ENCODE data around the gene LNX1.
A peak's percentile ranks its signal among the peaks of the same experiment; 100 is the strongest.
"Not testable (repeated sequence)": the region's sequence is repeated elsewhere in the genome, so short reads cannot be mapped to it uniquely, and the experiment has no call there.

Gene LNX1

DNA sequence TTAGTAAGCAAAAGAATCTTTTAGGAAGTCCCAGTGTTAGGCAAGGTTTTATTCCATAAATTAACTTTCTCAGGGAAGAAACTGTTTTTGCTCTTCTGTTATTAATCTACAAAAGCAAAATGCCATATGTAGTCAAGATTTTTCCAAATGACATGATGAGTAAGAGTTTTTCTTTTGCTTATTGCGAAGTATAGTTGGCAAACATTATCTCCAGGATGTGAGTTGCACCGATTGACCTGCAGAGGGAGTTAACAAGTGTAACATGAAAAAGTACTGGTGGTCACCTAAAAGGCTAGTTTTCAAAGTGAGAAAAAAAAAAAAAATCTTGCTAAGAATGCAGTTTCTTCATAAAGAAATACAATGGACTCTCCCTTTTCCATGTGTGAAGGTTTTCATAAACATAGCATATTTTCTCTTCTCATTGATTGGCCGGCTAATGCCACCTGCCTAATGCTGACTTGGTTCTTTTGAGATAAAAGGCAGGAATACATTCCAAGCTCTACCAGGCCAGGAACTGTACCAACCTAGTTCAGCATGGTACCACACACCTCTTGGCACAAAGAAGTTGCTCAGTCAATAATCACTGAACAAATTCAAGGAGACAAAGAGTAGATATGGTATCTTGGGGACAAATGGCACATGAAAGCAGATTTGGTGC, 100.2 kb downstream of the LNX1 start:
- peak; percentile 20 to 61 (median 40) for DNase-seq

DNA sequence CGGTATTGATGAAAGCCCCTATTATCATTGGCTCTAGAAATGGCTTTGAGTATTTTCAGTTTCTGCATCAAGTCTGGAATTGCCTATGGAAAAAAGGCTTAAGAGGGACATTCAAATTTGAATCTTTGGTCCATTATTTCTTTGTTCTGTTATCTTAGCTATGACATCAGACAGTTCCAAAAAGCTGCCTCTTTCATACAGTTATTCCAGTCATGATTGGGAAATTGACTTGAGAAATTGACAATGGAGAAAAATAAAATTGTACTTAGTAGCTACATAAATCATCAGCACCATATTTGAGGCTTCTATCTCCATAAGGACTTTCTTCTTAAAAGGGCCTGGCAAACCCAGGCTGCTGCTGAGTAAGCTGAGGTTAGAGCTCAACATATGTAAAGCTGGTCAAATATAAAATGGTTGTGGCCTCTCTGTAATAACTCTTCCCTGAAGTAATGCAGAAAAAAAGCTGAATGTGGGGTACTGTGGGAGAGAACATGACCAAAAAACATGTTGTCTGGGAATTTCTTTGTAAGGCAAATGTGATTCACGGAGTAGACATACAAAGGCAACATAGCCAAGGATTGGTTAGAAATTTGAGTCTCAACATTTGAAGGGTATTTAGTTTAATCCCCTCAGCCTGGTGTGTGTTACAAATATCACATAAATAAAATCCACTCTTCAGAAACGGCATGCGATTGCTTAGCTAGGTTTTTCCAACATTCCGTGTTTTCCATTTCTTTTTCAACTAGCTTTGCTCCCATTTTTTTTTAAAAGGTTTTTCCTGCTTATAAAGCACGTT, 100.9 kb downstream of the LNX1 start:
- DNase-seq, result no peak

DNA sequence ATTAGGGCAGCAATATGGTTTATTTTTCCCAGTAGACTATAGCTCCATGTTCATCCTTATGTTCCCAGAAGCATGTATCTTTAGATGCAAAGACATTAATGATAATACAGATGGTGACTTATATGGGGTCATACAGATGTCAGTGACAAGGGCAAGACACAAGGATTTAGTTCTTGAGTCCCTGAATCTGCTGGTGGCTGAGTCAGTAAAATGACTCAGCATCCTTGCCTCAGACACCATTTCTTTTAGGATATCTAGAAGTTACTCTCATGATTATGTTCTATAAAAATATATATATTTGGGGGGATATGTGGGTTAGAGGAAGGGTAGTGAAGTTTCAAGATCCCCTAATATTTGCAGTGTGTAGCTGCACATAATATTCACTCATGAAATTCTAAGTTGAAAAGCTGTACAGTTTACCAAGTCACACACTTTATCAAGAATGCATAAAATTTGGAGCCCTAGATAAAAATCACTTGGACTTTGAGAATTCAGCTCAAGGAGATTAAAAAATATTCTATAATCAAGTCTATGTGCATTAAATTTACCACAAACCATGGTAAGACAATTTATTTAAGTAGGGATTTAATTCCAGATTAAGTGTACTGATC, 101.9 kb downstream of the LNX1 start:
- peak in 2 of 4 experiments; percentile 20 to 38 for DNase-seq

DNA sequence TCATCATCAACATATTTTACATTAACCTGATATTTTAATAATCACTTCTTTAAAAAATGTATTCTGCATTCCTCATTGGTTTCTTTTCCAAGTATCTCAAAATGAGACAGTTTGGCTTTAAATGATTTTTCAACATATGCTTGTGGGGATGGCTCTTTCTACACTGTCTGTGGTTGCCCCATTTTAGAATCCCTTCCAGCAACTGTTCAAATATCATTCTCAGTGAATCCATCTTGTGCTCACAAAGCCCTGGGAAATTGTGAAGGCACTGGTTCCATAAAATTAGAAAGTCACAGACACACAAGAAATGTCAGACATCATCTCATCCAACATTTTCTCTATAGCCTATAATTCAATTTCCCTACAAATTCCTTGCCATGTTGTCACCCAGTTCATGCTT, 103.5 kb downstream of the LNX1 start:
- DNase-seq, result no peak

DNA sequence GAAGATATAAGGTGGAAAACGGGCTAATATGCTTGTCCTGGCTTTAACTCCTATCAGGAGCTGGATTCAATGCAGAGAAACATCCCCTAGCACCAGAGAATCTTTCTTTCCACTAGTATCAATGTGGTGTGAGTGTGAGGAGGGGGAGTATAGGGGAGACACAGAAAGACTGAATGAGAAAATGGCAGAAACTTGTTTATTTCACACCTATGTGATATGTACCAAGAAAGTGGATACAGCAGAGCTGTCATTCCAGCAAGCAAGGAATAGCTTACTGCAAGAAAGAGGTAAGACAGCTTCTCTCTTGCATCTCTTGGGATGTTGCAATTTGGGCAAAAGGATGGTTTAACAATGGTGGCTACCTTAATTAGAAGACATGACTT, 105.6 kb downstream of the LNX1 start:
- no peak for DNase-seq

DNA sequence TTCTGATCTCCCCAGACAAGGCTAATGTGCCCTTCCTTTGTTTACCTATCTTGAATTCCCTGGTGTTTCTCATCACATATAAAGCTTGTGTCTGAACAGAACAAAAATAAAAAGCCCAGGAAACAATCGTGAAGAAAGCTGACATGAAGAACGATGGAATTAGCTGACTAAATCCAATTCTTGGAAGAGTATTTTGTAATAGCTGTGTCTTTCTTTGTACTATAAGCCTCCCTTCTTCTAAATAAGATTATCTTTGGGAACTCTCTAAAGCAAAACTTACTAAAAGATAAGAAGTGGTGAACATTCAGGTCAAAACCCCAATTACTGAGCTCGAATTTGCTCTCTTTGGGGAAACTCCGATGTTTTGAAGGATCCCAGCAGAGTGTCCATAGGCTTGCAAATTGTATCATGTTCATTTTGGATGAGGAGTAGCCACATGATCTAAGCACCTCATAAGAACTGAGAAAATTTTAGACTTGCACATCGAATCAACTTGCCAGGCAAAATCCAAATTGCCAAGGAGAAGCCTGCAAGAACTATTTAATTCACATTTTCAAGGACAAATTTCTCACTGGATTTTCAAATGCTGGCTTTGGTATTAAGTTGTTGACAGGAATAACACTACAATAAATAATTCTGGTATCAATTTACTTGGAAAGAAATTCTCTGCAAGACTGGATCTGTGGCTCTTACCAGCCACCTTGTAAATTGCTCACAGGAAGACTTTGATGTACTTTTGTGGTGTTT, 106.2 kb downstream of the LNX1 start:
- DNase-seq, result no peak

DNA sequence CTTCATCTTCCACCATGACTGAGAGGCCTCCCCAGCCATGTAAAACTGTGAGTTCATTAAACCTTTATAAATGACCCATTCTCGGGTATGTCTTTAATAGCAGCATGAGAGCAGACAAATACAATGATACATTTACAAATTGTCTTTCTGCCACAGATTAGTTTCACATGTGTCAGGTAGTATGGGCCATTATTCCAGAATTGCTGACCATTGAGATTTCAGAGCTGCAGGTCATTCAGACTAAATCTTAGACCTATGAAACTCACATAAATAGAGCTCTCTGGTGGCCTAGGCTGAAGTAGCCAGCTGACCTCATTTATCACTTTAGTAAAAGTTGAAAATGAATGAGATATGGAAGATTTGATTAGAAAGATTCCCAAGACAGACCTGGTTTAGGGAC, 108.0 kb downstream of the LNX1 start:
- no peak for DNase-seq

DNA sequence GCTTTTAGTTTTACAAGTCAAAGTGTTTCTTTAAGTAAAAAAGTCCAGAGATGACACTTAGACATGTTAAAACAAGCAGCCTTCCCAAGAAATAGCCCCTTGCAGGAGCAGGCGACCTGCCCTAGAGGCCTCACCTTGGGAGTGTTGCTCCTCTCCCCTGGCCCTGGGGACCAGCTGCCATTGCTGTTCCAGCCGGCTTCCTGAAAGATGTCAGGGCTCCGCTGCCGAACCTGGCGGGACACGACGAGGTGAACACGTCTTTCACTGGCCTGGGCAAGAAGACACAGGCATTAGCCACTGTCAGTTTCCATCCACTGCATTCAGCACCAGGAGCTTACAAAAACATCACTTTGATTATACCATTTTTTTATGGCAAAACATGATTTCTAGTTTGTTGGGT, 109.7 kb downstream of the LNX1 start:
- no peak for DNase-seq

DNA sequence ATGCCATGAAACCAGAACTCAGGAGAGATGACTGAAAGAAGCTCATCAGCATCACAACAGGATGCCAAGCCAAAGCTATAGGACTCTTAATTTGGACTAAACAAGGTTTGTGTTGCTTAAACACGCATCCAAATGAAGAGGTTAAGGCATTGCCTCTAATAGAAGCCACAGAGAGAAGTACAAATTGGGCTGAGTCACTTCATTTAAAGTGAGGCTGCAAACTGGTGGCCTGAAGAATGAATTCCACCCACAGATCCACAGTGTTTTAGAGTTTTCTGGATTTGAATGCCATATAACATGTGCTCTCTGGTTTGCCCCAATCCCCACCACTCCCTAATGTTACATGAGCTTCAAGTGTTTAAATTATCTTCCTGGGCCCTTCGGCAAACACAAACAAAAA, 110.4 kb downstream of the LNX1 start:
- no peak for DNase-seq

DNA sequence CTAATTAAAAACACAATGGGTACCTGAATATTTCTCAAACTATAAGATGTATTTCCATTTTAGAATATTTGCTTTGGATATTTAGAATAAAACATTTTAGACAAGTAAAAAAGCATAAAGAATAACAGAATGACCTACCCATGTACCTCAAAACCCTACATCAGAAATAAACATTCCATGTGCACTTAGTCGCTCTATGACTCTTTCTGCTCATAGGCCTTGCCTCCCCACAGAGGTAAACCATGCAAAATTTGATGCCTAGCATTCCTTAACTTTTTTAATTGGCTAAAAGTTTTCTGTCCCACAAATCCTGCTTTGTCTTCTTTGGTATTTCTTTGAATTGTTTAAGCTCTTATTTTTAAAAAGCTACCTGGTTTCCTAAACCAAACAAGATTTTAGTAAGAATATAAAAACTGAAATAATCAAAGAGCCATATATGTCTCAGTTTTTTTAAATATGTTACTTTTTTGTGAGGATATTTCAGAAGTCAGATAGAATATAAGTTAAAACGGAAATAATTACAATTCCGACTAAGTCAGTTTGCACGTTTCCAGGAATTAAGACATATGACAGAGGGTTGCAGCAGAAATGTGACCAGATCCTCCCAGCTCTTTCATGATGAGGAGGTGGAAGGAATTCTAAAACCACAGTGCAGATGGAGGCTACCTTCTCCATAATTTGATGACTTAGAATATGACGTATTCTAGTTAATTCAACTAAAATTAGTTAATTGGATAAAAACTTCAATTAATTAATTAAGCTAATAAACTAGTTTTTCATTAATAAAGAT, 111.4 kb downstream of the LNX1 start:
- DNase-seq, result no peak

DNA sequence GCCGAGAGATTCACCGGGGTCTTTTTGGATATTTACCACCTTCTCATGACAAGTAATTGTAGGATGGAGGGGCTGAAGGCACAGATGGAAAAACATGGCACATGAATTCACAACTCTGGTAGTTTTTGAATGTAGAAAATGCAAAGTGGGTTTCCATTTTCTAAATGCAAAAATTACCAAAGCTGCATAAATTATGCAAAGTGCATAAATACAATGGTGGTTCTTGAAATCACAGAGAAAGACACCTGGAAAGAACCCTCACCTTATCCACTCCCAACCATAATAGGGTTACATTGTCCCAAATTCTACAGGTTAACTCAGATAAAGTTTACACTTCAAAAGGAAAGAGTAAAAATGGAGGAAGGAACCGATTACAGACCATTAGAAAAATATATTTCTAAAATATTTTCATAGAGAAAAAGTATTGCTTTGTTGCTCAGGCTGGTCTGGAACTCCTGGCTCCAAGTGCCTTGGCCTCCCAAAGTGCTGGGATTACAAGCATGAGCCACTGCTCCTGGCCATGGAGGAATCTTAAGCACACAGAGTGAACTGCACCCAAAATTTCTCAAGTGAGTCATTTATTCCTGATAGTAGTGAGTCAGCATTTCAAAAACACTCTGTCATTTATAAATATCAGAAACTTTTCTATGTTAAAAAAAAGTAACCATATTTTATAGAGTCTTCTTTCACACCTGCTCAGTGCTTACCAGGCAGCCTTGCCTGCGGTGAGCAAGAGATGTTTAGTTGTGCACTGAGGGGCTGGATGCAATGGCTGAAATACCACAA, 112.4 kb downstream of the LNX1 start:
- no peak for DNase-seq

DNA sequence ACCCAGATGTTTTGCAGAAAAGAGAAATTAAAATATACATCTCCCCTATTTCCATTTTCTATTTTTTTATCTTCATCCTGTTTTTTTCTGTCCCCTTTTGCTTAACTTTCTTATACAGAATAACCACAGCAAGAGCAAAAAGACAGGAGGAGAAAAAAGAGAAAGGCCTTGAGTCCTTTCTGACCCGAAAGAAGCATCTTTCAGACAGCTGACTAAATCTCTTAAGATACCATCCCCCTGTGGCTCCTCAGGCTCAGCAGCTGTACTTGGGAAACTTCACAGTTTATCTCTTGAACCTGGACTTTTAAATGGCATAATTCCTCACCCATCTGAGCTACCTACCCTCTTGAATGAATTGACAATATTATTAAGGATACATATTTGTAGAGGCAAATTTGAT, 113.7 kb downstream of the LNX1 start:
- DNase-seq, result no peak

DNA sequence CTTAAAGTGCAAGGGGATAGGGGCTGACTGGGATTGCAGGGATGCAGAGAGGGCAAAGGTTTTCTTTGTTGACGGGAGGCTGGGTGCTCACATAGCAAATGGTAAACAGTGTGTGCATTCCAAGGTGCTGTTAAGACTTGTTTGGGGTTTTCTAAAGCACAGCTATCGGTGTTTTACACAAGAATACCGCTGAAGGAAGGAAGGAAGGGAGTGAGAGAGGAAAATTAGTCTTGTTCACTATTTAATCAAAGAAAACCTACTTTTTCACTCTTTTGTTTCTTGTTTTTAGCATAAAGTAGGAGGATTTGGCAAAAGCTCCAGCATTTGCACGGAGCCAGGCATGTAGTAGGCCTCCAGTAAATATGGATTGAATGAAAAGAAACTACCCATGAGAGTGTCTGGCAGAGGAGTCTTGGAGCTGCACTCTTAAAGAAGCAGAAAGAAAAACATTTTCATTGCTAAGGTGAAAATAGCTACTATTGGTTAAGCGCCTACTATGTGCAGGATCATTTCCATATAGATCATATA, 114.2 kb downstream of the LNX1 start:
- no peak for DNase-seq

DNA sequence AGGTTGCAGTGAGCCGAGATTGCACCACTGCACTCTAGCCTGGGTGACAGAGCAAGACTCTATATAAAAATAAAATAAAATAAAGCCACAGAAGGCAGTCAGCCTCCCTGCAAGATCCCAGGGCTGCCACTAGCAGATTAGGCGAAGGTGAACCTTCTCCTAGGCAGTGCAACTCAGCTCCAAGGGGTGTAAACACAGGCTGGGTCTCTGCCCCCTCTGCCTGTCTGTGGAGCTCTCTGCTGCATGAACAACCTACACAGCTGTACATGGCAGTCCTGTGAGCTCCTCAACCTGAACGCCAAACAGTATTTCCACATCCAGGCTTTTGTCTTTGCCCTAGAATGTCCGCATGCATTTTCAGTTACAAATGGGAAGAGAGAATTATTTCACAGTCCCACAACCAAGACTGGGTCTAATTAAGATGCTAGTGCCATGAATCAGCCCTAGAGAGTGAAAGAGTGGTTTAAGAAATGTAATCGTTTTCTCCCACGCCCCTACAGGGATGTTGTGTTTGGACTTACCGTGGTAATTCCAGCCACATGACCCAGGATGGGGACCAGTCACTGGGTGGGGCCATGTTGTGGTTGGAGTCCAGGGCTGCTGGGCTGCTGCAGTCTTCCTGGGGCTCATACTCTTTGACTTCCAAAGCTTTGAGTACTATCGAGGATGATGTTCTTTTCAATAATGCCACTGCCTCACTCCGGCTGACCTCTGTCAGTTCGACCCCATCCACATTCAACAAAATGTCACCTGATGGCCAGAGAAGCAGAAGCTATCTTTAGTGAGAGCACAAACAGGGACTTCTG, 114.9 kb downstream of the LNX1 start:
- no peak for DNase-seq

DNA sequence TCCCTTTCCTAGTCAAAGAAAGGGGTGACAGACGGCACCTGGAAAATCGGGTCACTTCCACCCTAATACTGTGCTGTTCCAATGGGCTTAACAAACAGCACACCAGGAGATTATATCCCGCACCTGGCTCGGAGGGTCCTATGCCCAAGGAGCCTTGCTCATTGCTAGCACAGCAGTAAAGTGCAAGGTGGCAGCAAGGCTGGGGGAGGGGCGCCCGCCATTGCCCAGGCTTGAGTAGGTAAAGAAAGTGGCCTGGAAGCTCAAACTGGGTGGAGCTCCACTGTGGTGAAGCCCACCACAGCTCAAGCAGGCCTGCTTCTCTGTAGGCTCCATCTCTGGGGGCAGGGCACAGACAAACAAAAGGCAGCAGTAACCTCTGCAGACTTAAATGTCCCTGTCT, 124.7 kb downstream of the LNX1 start:
- not testable (repeated sequence) for DNase-seq

DNA sequence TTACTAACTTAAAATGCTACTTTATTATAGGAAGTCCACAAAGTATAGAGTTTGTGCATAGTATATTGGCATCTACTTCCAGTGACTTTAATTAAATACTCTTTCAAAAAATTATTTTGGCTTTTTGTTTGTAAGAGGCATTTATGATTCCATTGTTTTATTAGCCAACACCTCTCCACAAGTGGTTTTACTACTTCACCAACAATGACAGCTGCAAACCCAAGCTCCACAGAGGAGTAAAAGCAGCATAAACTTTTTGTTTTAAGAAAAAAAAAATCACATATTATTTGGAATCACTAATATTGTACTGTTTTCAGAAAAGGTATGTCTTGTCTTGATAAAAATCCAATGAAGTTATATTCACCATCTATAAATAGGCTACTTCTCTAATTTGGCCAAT, 125.4 kb downstream of the LNX1 start:
- no peak for DNase-seq

DNA sequence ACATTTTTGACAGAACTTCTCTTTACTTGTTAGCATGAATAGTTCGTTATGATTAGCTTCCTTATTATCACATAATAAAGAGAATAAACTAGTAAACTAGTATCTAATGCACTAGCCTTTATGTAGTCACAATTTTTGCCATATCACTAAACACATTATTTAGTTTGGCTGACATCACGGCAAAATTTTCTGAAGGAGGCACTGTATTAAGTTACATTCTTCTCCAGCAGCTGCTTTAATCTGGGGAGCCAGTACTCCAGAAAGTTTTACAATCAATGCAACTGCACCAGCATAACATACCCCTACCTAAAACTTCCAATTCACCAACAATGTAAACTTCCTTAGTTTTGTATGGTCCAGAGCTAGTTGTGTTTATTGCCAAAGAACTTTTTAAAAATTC, 126.0 kb downstream of the LNX1 start:
- DNase-seq, result no peak

DNA sequence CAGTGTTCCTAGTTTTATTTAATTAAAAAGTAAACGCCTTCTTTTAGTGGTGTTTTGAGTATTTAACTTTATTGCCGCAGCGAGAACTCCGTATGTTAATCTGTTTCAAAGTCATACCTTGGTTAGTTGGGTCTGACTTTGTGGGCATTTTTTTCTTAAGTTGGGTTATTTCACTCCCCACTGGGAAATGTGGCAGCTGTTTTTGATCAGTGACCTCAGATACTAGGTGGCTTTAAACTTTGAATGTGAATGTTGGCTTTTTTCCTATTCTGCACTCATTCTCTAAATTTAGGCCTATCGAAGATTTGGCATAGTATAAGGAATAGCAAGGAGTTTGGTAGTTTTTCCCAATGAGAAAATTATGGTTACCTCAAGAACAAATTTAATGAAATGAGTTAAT, 127.9 kb downstream of the LNX1 start:
- no peak for DNase-seq

DNA sequence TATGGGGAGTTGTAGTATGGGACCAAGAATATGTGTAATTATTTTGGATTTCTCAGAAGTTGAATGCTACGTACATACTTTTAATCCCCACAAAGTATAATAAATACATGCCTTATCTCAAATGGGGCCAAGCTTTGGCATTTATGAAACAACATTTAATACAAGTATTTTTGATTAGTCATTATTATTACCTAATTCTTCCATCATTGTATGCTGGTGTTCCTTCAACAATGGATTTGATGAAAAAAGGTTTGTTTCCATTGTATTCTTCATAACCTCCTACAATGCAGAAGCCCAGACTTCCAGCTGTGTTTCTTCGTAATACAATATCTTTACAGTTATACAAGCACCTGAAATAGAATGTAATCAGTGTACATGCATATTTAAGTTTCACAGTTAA, 130.0 kb downstream of the LNX1 start:
- DNase-seq, result no peak

DNA sequence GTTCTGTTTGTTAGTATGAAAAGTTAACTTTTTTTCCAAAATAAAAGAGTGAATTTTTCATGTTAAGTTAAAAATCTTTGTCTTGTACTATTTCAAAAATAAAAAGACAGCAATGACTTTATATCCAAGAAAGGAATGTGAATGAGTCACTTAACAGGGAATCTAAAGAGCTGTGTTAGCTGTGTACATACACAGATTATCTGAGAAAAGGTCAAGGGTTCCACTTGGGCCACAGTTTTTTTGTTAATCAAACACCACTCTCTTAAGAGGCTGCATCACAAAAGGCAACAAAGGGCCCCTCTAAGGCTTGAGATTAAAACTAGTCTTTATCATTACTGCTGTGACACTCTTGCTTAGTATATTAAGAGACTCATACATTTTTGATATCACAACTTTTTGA, 131.7 kb downstream of the LNX1 start:
- no peak for DNase-seq

DNA sequence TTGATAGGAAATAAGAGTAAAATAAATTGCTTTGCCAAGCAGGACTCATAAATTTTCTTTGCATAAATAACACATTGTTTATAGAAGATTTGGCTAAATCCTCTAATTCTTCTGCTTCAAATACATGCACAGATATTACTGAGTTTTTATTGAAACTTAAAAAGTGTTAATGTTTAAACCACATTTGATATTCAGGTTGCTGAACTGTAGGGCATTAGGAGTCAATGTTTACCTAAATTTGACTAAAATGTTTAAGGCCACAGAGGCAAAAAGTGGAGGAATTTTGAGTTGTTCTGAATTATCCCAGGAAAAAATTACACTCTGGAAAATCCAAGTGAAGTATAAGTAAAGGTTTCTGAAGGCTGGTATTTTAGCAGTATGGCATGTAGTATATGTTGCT, 135.1 kb downstream of the LNX1 start:
- DNase-seq, result no peak
